Stimulated activated CD8-positive, alpha-beta memory T cell treated with anti-CD3 and anti-CD28 coated beads, Interleukin-15, amount 100 ng/mL, for 48 hours (primary cell): ENCODE measurements around the gene STAB1.

Source experiments
- DNase-seq, 2 donors: peaks; one replicate each; pipeline ENCODE4 v3.0.0-alpha.2; 2020; ENCODE audit warnings: low read depth in 2 of 2

The STAB1 gene

DNA sequence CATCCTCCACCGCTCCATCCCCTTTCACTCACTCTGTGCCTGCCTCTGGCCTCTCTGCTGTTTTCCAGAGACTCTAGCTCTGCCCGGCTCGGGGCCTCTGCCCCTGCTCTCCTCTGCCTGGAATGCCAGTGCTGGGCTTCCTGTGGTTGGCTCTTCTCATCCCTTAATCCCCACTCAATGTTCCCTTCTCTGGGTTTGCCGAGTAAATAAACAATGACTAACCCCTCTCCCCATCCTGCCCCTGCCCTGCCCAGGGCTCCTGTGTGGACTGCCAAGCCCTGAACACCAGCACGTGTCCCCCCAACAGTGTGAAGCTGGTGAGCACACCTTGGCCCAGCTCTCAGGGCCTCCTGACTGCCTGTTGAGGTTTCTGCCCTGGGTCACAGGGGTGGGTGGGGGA lies 12.2 kb downstream of the STAB1 start:
- no peak for DNase-seq

DNA sequence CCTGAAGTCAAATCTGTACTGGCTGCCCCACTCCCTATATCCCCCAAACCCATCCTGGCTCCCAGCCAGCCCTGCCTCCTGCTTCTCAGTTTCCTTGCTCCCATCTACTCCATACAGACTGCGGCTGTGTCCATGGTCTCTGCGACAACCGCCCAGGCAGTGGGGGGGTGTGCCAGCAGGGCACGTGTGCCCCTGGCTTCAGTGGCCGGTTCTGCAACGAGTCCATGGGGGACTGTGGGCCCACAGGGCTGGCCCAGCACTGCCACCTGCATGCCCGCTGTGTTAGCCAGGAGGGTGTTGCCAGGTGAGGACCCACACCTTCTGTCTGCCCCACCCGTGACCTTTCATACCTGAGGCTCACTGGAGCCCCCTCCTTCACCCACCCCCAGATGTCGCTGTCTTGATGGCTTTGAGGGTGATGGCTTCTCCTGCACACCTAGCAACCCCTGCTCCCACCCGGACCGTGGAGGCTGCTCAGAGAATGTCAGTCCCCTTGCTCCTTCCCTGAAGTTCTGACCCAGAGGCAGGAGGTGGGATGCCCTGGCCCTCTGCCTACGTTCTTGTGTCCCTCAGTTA lies 14.7 kb downstream of the STAB1 start:
- no peak for DNase-seq

DNA sequence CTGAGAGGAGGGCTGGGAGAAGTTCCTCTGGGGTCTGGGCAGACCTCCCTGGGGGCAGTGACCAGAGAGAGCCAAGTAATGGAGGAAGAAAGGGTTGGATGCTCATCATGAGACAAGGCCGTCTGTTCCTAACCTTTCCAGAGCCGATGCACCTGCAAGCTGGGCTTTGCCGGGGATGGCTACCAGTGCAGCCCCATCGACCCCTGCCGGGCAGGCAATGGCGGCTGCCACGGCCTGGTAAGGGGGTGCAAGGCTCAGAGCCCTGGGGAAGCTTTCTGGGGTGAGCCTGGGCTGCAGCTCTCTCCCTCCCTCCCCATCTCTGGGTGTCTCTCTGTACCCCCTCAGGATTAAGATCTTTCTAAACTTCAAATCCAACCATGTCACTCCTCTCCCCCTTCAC lies 16.4 kb downstream of the STAB1 start:
- no peak for DNase-seq

DNA sequence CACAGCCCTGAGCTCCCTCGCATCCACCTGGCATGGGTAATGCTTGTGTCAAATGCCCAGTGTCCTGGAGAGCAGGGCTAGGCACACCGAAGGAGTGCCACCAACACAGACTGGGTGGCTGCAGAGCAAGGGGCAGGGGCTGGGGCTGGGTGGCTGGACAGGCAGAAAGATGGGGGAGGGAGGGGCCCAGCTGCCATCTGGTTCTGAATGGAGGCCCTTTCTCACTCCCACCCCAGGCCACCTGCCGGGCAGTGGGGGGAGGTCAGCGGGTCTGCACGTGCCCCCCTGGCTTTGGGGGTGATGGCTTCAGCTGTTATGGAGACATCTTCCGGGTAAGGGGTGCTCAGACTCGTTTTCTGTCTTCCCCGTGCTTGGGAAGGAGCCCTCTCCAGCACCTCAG lies 17.0 kb downstream of the STAB1 start:
- no peak for DNase-seq

DNA sequence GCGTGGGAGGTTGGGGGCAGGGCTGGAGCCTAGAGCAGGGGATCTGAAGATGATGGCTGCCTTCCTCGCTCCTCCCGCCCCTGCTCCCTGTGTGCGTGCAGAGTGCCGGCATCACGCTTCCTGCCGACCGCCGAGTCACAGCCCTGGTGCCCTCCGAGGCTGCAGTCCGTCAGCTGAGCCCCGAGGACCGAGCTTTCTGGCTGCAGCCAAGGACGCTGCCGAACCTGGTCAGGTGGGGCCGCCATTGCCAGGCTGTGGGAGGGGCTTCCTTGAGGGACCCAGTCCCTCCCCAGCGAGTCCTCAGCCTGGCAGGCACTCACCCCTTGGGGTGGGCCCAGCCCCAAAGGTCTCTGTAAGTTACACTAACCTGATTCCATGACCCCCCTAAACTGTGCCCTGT lies 17.6 kb downstream of the STAB1 start:
- no peak for DNase-seq

DNA sequence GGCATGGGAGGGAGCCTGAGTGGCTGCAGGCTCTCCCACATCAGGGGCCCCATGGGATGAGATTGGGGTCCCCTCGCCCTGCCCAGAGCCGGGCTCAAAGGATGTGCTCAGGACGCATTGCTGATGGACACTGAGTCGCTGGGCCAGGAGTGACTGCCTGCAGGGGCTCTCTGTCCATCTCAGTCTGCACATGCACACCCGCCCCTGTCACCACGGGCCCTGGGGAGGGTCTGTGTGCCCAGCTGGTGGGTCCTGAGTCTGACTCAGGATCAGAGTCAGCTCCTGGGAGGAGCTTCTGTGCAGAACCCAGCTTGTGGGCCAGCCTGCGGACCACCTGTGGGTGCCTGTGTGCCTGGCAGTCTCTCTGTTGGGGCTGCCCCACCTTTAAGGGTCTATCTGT lies 18.1 kb downstream of the STAB1 start:
- DNase-seq: no peak

DNA sequence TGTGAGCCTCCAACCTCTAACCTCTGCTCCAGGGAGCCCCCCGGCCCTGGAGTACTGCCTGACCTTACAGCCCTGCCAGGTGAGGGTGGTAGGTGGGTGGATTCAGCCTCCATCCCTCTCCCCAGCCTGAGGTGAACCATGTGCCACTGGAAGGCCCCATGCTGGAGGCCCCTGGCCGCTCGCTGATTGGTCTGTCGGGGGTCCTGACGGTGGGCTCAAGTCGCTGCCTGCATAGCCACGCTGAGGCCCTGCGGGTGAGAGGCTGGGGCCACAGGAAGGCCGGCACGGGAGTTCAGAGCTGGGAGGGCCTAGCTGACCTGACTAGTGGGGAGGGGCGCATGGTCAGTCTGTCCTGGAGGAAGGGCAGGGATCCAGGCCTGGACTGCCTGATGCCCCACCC lies 19.4 kb downstream of the STAB1 start:
- no peak for DNase-seq

DNA sequence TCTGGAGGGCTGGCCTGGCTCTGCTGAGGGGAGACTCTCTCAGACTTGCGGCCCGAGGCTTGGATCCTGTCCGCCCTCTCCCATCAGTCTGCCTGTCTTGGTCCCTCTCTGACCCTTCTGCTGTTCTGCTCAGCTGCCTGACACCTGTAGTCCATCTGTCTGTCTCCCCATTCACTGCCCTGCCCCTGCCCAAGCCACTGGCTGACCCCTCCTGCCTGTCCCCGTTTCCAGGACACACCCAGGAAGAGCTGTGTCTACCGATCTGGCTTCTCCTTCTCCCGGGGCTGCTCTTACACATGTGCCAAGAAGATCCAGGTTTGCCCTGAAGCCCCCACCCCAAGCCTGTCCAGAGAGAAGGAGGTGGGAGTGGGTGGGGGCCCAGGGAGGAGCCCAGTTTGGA lies 20.1 kb downstream of the STAB1 start:
- DNase-seq: no peak

DNA sequence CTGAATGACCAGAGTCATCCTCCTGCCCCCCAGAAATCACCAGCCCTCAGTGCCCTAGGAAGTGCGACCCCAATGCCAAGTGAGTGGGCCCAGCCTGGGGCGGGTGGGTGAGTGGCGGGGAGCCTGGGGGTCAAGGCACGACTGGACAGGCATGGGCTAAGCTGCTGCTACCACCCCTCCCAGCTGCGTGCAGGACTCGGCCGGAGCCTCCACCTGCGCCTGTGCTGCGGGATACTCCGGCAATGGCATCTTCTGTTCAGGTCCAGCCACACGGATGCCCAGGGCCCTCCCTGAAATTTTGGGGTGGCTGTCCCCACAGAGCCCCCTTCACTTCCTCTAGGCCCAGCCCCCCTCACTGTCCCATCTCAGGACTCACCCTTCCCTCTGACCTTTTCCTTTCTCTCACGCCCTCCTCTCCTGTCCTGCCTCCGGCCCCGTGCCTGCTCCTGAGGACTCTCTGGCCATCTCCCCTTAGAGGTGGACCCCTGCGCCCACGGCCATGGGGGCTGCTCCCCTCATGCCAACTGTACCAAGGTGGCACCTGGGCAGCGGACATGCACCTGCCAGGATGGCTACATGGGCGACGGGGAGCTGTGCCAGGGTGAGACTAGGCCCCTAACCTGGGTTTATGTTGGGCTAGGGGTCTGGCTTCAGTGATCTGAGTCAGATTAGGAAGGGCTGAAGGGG lies 21.5 kb downstream of the STAB1 start:
- no peak for DNase-seq

DNA sequence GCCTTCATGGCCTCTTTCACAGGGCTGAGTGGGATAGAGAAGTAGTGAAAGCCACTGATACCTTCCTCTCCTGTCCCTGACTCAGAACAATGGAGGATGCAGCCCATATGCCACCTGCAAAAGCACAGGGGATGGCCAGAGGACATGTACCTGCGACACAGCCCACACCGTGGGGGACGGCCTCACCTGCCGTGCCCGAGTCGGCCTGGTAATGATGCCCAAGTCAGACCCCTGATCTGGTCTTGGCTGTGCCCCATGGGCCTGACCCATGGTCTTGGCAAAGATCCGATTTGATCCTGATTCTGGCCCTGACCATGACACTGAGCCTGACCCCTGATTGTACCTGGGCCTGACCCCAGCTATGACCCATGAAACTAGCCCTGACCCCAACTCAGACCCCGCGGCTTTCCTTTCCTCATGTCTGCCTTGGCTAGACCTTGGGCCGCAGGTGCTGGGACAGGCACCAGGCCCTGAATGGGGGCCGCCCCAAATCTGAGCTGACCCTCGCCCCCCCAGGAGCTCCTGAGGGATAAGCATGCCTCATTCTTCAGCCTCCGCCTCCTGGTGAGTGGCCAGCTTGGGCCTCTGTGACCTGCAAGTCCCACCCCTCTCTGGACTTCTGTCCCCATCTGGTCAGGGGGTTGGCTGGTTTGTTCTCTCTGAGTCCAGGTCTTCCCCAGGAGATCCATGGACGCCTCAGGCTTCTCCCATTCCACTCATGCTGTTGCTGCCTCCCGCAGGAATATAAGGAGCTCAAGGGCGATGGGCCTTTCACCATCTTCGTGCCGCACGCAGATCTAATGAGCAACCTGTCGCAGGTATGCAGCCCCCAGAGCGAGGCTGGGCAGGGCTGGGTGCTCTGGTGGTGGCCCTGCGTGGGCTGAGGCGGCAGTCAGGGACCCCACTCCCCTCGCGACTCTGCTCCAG lies 22.9 kb downstream of the STAB1 start:
- DNase-seq: no peak

DNA sequence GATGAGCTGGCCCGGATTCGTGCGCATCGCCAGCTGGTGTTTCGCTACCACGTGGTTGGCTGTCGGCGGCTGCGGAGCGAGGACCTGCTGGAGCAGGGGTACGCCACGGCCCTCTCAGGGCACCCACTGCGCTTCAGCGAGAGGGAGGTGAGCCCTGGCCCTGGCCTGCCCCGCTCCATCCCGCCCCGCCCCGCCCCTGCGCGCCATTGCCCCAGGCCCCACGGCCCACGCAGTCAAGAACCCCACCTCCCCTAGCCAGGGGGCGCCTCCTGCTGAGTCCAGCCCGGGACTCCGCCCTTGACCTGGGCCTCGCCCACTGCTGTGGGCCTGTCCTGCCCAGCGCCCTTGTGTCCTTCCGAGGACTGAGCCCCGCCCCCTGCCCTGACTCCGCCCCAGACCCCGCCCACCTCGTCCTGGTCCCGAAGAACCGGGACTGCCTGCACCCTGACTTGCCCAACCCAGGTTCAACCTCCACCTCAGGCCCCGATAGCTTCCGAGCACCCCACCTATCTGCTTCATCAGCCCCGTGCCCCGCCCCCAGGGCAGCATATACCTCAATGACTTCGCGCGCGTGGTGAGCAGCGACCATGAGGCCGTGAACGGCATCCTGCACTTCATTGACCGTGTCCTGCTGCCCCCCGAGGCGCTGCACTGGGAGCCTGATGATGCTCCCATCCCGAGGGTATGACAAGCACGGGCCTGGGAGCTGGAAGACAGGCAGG lies 23.7 kb downstream of the STAB1 start:
- DNase-seq: no peak

DNA sequence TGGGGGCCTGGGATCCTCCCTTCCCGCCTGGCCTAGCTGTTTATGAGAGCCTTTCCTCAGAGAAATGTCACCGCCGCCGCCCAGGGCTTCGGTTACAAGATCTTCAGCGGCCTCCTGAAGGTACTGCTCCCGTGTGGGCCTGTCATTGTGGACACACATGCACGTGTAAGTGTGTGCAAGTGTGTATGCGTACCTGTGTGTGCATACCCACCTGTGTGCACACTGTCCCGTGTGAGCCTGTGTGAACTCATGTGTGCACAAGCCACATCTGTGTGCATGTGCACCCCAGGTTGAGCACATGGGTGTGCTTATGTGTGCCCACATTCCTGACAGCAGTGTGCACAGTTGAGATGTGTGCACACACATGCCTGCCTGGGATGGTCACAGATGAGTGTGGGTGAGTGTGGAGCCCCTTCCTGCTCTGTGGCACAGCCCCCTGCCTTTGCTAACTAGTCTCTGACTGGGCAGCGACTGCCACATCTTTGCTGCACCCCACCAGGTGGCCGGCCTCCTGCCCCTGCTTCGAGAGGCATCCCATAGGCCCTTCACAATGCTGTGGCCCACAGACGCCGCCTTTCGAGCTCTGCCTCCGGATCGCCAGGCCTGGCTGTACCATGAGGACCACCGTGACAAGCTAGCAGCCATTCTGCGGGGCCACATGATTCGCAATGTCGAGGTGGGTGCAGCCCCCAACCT lies 24.5 kb downstream of the STAB1 start:
- DNase-seq: no peak

DNA sequence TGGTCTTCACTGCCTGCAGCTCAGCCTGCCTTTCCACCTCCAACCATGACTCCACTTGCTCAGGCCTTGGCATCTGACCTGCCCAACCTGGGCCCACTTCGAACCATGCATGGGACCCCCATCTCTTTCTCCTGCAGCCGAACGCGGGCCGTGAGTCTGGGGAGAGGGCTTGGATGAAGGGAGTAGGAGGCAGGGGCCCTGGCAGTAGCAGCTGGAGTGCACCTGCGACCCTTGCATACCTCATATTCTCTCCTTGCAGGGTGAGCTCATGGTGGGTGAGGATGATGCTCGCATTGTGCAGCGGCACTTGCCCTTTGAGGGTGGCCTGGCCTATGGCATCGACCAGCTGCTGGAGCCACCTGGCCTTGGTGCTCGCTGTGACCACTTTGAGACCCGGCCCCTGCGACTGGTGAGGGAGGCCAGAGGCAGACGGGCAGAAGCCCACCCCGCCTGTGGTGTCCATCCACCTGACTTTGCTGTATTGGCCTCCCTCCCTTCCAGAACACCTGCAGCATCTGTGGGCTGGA lies 25.1 kb downstream of the STAB1 start:
- DNase-seq: no peak

DNA sequence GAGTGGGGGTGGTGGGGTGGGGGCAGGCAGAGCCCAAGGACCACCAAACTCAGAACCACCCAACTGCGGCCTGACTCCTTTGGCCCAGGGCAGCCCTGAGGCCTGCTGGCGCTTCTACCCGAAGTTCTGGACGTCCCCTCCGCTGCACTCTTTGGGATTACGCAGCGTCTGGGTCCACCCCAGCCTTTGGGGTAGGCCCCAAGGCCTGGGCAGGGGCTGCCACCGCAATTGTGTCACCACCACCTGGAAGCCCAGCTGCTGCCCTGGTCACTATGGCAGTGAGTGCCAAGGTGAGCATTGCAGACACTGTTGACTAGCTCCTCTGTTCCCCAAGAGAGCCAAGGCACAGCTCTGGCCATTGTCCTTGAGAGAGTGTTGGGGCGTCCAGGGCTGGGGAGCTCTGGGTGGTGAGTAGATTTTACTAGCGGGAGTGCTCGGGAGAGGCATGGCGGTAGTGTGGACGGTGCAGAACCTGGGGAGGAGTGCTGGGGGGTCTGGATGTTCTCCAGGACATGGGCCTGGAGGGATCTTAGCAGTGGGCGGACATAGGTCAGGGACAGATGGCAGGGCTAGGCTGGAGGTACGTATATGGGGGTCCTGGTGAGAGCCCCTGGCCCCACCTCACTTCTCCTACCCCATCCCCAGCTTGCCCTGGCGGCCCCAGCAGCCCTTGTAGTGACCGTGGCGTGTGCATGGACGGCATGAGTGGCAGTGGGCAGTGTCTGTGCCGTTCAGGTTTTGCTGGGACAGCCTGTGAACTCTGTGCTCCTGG lies 25.8 kb downstream of the STAB1 start:
- no peak for DNase-seq

DNA sequence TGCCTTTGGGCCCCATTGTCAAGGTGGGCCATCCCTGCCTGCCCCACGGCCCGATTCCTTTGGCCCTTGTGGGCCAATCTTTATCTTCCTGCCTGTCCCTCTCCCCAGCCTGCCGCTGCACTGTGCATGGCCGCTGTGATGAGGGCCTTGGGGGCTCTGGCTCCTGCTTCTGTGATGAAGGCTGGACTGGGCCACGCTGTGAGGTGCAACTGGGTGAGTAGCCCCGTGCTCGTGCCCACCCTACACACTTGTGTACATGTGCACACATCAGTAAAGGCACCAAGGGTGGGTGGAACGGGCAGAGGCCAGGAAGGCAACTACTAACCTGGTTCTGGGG lies 26.3 kb downstream of the STAB1 start:
- DNase-seq: no peak

DNA sequence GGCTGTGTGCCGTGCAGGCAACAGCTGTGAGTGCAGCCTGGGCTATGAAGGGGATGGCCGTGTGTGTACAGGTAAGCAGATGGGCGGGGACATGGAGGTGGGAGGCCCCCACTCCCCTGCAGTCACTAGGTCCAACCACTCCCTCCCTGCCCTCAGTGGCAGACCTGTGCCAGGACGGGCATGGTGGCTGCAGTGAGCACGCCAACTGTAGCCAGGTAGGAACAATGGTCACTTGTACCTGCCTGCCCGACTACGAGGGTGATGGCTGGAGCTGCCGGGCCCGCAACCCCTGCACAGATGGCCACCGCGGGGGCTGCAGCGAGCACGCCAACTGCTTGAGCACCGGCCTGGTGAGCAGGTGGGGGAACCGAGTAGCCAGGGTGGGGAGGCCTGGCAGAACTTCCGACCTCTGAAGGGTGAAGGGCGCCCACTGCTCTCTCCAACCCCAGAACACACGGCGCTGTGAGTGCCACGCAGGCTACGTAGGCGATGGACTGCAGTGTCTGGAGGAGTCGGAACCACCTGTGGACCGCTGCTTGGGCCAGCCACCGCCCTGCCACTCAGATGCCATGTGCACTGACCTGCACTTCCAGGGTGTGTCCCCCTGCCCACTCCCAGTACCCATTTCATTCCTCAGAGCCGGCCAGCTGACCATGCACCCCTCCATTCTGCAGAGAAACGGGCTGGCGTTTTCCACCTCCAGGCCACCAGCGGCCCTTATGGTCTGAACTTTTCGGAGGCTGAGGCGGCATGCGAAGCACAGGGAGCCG lies 26.9 kb downstream of the STAB1 start:
- no peak for DNase-seq

DNA sequence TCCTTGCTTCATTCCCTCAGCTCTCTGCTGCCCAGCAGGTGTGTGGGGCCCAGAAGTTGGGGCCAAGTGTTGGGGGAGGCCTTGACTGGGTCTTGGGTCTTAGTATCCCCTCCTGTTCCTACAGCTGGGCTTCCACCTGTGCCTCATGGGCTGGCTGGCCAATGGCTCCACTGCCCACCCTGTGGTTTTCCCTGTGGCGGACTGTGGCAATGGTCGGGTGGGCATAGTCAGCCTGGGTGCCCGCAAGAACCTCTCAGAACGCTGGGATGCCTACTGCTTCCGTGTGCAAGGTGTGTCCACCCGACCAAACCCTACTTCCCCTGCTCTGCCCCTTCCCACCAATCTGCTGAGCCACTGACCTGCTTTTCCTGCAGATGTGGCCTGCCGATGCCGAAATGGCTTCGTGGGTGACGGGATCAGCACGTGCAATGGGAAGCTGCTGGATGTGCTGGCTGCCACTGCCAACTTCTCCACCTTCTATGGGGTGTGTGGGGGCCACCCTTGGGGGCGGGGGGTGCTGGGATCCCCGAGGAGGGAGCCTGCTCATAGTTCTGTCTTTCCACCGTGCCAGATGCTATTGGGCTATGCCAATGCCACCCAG lies 27.6 kb downstream of the STAB1 start:
- no peak for DNase-seq

DNA sequence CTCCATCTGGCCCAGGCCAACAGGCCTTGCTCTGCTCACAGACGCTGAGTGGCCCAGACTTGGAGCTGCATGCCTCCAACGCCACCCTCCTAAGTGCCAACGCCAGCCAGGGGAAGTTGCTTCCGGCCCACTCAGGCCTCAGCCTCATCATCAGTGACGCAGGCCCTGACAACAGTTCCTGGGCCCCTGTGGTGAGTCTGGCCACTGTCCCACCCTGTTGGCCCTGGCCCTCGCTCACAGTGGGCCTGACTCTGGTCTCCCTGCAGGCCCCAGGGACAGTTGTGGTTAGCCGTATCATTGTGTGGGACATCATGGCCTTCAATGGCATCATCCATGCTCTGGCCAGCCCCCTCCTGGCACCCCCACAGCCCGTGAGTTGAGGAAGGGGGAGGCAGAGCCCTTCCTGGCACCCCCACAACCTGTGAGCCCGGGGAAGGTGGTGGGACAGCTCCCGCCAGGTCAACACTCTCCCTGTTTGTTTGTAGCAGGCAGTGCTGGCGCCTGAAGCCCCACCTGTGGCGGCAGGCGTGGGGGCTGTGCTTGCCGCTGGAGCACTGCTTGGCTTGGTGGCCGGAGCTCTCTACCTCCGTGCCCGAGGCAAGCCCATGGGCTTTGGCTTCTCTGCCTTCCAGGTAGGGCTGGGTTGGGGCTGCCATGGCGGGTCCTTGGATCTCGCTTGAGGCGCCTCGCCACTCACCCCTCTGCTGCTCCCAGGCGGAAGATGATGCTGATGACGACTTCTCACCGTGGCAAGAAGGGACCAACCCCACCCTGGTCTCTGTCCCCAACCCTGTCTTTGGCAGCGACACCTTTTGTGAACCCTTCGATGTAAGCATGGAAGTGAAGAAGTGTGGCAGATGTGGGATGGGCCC lies 28.5 kb downstream of the STAB1 start:
- DNase-seq: no peak
